WTC11 (cell line): Measurements from ENCODE around the gene URB1. TPM values are rescaled to one million over a fixed set of nuclear protein-coding genes. Genes with fewer than 3 reads are reported as not detected.

Experiments
- ATAC-seq: fragments of 200-7000 bp; cut with Tn5 transposase; 2 replicates; pipeline ENCODE4 v1.10.0; 2021; ENCODE audit warnings: mild to moderate bottlenecking, moderate library complexity
- CTCF ChIA-PET: fragments of 300-600 bp; sonication (Branson Sonifier 250); formaldehyde crosslinking; loops from one replicate; lab custom pipeline; 2021; ENCODE audit warnings: antibody characterized with exemption; lab: Charles Lee
- POLR2A ChIA-PET: fragments of 350-600 bp; sonication (Branson Sonifier 250); formaldehyde crosslinking; loops from one replicate; lab custom pipeline; 2021; ENCODE audit warnings: antibody characterized with exemption; lab: Charles Lee
- DNase-seq: peaks from one replicate; pipeline ENCODE4 v3.0.0; 2021; ENCODE audit warnings: low spot score
- H3K27ac Mint-ChIP-seq: 2 replicates; pipeline ENCODE4 v1.8.0; 2021; ENCODE audit warnings: mixed read lengths
- H3K27me3 Mint-ChIP-seq: 2 replicates; pipeline ENCODE4 v1.8.0; 2021; ENCODE audit warnings: low read depth, mild to moderate bottlenecking, moderate library complexity, mixed read lengths
- H3K36me3 Mint-ChIP-seq: 2 replicates; pipeline ENCODE4 v1.8.0; 2021; ENCODE audit warnings: mixed read lengths
- H3K4me1 Mint-ChIP-seq: 2 replicates; pipeline ENCODE4 v1.8.0; 2022; ENCODE audit warnings: mixed read lengths
- H3K4me3 Mint-ChIP-seq: 2 replicates; pipeline ENCODE4 v1.8.0; 2021; ENCODE audit warnings: mild to moderate bottlenecking, moderate library complexity, mixed read lengths
- H3K9me3 Mint-ChIP-seq: 2 replicates; pipeline ENCODE4 v1.8.0; 2021; ENCODE audit warnings: mixed read lengths
- ATF1 ChIP-seq: sonication (generic); formaldehyde crosslinking; IDR thresholded peaks from 2 replicates; pipeline ENCODE4 v1.8.1; 2023; ENCODE audit warnings: mild to moderate bottlenecking, moderate library complexity, missing genetic modification reagents
- GABPB1 ChIP-seq: sonication (generic); formaldehyde crosslinking; IDR thresholded peaks from 2 replicates; pipeline ENCODE4 v1.8.1; 2023; ENCODE audit warnings: mild to moderate bottlenecking, missing genetic modification reagents
- MYBL2 ChIP-seq: sonication (generic); formaldehyde crosslinking; IDR thresholded peaks from 2 replicates; pipeline ENCODE4 v1.8.1; 2023; ENCODE audit warnings: mild to moderate bottlenecking, moderate library complexity, missing genetic modification reagents
- NFYB ChIP-seq: sonication (generic); formaldehyde crosslinking; conservative IDR thresholded peaks from 2 replicates; pipeline ENCODE4 v1.8.0; 2022; ENCODE audit warnings: low read depth, missing genetic modification reagents
- NR3C1 ChIP-seq: sonication (generic); formaldehyde crosslinking; conservative IDR thresholded peaks from 2 replicates; pipeline ENCODE4 v1.8.1; 2023; ENCODE audit warnings: low read depth, mild to moderate bottlenecking, missing genetic modification reagents
- OVOL2 ChIP-seq: fragments of 250-450 bp; sonication (Bioruptor Pico); IDR thresholded peaks from 2 replicates; pipeline ENCODE4 v1.9.0; 2021; ENCODE audit warnings: mild to moderate bottlenecking, borderline replicate concordance
- PRRX2 ChIP-seq: fragments of 250-450 bp; sonication (Bioruptor Pico); IDR thresholded peaks from 2 replicates; pipeline ENCODE4 v1.8.0; 2021; ENCODE audit warnings: mild to moderate bottlenecking
- SP1 ChIP-seq: sonication (generic); formaldehyde crosslinking; conservative IDR thresholded peaks from 2 replicates; pipeline ENCODE4 v1.8.1; 2022; ENCODE audit warnings: missing genetic modification reagents
- TCF7 ChIP-seq: sonication (generic); formaldehyde crosslinking; IDR thresholded peaks from 2 replicates; pipeline ENCODE4 v1.8.0; 2022; ENCODE audit warnings: mild to moderate bottlenecking, low read depth, missing genetic modification reagents, moderate library complexity
- TEAD1 ChIP-seq: sonication (generic); formaldehyde crosslinking; IDR thresholded peaks from 2 replicates; pipeline ENCODE4 v1.8.0; 2022; ENCODE audit warnings: mild to moderate bottlenecking, missing genetic modification reagents
- ZNF121 ChIP-seq: sonication (generic); formaldehyde crosslinking; IDR thresholded peaks from 2 replicates; pipeline ENCODE4 v1.8.0; 2023; ENCODE audit warnings: missing genetic modification reagents
- ZNF396 ChIP-seq: fragments of 250-450 bp; sonication (Bioruptor Pico); IDR thresholded peaks from 2 replicates; pipeline ENCODE4 v1.8.0; 2021; ENCODE audit warnings: mild to moderate bottlenecking, moderate library complexity, borderline replicate concordance
- ZNF416 ChIP-seq: fragments of 250-450 bp; sonication (Bioruptor Pico); IDR thresholded peaks from 2 replicates; pipeline ENCODE4 v1.9.0; 2021; ENCODE audit warnings: mild to moderate bottlenecking, inconsistent platforms
- ZNF423 ChIP-seq: fragments of 250-450 bp; sonication (Bioruptor Pico); IDR thresholded peaks from 2 replicates; pipeline ENCODE4 v2.1.2; 2022; ENCODE audit warnings: mild to moderate bottlenecking, moderate library complexity
- total RNA-seq: library from RNA; stranded (reverse); gene quantifications from 3 replicates; pipeline ENCODE4 v1.2.3, GENCODE V29; 2021
- TF ChIP-seq, protein P1 (sequence below): fragments of 200-600 bp; IDR thresholded peaks from 2 replicates; pipeline ENCODE4 v1.8.0; 2022; ENCODE audit warnings: antibody characterized with exemption
- TF ChIP-seq, protein P2 (sequence below): sonication (generic); formaldehyde crosslinking; IDR thresholded peaks from 2 replicates; pipeline ENCODE4 v1.8.1; 2023; ENCODE audit warnings: mild to moderate bottlenecking, missing genetic modification reagents, borderline replicate concordance
- TF ChIP-seq, protein P3 (sequence below): sonication (generic); formaldehyde crosslinking; IDR thresholded peaks from 2 replicates; pipeline ENCODE4 v1.8.1; 2023; ENCODE audit warnings: mild to moderate bottlenecking, moderate library complexity, missing genetic modification reagents
- TF ChIP-seq, protein P4 (sequence below): sonication (generic); formaldehyde crosslinking; IDR thresholded peaks from 2 replicates; pipeline ENCODE4 v1.8.0; 2022; ENCODE audit warnings: mild to moderate bottlenecking, missing genetic modification reagents
- TF ChIP-seq, protein P5 (sequence below): sonication (generic); formaldehyde crosslinking; conservative IDR thresholded peaks from 2 replicates; pipeline ENCODE4 v1.8.1; 2022; ENCODE audit warnings: mild to moderate bottlenecking, missing genetic modification reagents

The URB1 gene
- total RNA-seq, 1 experiment from 2014 or later: 38.7 TPM

DNA sequence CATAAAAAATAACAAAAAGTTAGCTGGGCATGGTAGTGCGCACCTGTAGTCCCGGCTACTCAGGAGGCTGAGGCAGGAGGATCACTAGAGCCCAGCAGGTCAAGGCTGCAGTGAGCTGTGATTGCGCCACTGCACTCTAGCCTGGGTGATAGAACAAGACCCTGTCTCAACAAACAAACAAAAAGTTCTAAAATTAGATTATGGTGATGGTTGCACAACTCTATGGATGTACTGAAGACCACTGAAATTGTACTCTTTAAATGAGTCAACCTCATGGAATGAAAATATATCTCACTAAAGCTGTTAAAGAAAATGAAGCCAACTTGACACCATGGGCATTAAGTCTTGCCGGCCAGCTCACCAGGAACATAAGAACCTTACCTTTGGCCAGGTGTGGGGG is 85.1 kb downstream of the URB1 start:
- POLR2A ChIA-PET: no interaction called here

DNA sequence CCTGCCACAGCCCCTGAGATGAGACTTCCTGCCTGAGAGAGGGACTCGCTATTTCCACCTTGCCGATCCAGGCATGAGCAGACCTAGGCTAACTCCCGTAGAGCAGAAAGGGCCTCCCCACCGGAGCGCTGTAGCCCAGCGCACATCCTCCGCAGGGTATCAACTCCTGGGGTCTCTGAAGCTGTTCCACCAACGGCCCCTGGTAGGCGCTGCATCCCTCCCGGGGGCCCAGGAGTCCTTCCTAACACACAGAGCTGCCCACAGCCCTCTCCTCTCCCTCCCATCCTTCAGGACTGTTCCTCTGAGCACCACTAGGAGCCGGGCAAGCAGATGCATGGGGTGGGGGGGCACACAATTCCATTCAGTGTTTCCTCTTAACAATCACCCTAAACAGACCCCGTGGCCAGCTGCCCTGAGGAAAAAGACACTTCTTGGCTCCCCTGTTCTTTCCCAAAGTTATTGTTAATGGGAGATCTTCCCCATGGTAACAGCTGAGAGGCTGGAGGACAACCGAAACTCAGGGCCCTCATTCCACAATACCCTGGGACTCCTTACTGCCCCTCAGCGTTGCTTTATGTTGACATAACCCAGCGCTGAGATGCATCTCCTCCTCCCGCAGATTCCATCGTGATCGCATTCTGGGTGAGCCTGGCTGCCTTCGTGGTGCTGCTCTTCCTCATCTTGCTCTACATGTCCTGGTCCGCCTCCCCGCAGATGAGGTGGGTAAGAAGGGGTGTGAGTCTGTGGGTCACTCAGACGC is 86.6 kb downstream of the URB1 start:
- POLR2A ChIA-PET: no interaction called here
- H3K27ac Mint-ChIP-seq: peak overlapping the region; percentile 54
- peak; percentile 98 for ATAC-seq
- peak overlapping the region; percentile 8; the same call in 1 of the 2 replicates for H3K4me3 Mint-ChIP-seq
- H3K4me1 Mint-ChIP-seq: peaks cover 16% of the 10 kb centered on the region
- peak; percentile 91 for DNase-seq
- peaks cover 17% of the 10 kb centered on the region for H3K36me3 Mint-ChIP-seq
- no peaks in the 10 kb centered on the region for H3K27me3 Mint-ChIP-seq
- TF ChIP-seq ZNF121 (no peak), GABPB1 (CRISPR knock-in tag) (no peak), NFYB (CRISPR knock-in tag) (no peak), ZNF423 (CRISPR knock-in tag) (peak; percentile 80), TEAD1 (CRISPR knock-in tag) (no peak), ZNF396 (CRISPR knock-in tag) (no peak)
- TF ChIP-seq, protein P1, sequence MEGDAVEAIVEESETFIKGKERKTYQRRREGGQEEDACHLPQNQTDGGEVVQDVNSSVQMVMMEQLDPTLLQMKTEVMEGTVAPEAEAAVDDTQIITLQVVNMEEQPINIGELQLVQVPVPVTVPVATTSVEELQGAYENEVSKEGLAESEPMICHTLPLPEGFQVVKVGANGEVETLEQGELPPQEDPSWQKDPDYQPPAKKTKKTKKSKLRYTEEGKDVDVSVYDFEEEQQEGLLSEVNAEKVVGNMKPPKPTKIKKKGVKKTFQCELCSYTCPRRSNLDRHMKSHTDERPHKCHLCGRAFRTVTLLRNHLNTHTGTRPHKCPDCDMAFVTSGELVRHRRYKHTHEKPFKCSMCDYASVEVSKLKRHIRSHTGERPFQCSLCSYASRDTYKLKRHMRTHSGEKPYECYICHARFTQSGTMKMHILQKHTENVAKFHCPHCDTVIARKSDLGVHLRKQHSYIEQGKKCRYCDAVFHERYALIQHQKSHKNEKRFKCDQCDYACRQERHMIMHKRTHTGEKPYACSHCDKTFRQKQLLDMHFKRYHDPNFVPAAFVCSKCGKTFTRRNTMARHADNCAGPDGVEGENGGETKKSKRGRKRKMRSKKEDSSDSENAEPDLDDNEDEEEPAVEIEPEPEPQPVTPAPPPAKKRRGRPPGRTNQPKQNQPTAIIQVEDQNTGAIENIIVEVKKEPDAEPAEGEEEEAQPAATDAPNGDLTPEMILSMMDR: peak; percentile 74
- TF ChIP-seq, protein P2, sequence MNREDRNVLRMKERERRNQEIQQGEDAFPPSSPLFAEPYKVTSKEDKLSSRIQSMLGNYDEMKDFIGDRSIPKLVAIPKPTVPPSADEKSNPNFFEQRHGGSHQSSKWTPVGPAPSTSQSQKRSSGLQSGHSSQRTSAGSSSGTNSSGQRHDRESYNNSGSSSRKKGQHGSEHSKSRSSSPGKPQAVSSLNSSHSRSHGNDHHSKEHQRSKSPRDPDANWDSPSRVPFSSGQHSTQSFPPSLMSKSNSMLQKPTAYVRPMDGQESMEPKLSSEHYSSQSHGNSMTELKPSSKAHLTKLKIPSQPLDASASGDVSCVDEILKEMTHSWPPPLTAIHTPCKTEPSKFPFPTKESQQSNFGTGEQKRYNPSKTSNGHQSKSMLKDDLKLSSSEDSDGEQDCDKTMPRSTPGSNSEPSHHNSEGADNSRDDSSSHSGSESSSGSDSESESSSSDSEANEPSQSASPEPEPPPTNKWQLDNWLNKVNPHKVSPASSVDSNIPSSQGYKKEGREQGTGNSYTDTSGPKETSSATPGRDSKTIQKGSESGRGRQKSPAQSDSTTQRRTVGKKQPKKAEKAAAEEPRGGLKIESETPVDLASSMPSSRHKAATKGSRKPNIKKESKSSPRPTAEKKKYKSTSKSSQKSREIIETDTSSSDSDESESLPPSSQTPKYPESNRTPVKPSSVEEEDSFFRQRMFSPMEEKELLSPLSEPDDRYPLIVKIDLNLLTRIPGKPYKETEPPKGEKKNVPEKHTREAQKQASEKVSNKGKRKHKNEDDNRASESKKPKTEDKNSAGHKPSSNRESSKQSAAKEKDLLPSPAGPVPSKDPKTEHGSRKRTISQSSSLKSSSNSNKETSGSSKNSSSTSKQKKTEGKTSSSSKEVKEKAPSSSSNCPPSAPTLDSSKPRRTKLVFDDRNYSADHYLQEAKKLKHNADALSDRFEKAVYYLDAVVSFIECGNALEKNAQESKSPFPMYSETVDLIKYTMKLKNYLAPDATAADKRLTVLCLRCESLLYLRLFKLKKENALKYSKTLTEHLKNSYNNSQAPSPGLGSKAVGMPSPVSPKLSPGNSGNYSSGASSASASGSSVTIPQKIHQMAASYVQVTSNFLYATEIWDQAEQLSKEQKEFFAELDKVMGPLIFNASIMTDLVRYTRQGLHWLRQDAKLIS (CRISPR knock-in tag): no peak
- TF ChIP-seq, protein P3, sequence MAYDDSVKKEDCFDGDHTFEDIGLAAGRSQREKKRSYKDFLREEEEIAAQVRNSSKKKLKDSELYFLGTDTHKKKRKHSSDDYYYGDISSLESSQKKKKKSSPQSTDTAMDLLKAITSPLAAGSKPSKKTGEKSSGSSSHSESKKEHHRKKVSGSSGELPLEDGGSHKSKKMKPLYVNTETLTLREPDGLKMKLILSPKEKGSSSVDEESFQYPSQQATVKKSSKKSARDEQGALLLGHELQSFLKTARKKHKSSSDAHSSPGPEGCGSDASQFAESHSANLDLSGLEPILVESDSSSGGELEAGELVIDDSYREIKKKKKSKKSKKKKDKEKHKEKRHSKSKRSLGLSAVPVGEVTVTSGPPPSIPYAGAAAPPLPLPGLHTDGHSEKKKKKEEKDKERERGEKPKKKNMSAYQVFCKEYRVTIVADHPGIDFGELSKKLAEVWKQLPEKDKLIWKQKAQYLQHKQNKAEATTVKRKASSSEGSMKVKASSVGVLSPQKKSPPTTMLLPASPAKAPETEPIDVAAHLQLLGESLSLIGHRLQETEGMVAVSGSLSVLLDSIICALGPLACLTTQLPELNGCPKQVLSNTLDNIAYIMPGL (CRISPR knock-in tag): peak; percentile 32; the same call in 1 of the 2 replicates
- CTCF ChIA-PET: interaction anchor here (0.5 to 2.4 kb wide), 37 partner anchors 8 to 461 kb away, joined by 3 to 16 read pairs (median 4); partner anchors contain the start of genes CFAP298, MIS18A and URB1
- H3K9me3 Mint-ChIP-seq: 0 out of 2 replicates have a peak, but pooled peaks cover 2% of the 10 kb centered on the region

More for the DNA sequence above, 85.1 kb downstream of the URB1 start:
- H3K27me3 Mint-ChIP-seq: no peaks in the 10 kb centered on the region
- H3K27ac Mint-ChIP-seq: no peak overlapping the region
- TF ChIP-seq, protein P1: no peak
- TF ChIP-seq TCF7 (no peak), MYBL2 (CRISPR knock-in tag) (no peak), OVOL2 (CRISPR knock-in tag) (no peak), ATF1 (CRISPR knock-in tag) (no peak), PRRX2 (CRISPR knock-in tag) (no peak), ZNF416 (no peak), SP1 (CRISPR knock-in tag) (no peak), NR3C1 (CRISPR knock-in tag) (no peak)
- TF ChIP-seq, protein P4, sequence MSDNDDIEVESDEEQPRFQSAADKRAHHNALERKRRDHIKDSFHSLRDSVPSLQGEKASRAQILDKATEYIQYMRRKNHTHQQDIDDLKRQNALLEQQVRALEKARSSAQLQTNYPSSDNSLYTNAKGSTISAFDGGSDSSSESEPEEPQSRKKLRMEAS: no peak
- TF ChIP-seq, protein P5, sequence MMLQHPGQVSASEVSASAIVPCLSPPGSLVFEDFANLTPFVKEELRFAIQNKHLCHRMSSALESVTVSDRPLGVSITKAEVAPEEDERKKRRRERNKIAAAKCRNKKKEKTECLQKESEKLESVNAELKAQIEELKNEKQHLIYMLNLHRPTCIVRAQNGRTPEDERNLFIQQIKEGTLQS (CRISPR knock-in tag): no peak
- TF ChIP-seq, protein P2 (CRISPR knock-in tag): no peak
- H3K4me1 Mint-ChIP-seq: peaks cover 16% of the 10 kb centered on the region
- CTCF ChIA-PET: interaction anchor here (0.9 to 2.4 kb wide), 2 partner anchors 28 to 174 kb away, joined by 3 to 16 read pairs; partner anchors contain the start of gene MIS18A
- no peak overlapping the region for H3K4me3 Mint-ChIP-seq
- DNase-seq: no peak
- no peak for ATAC-seq
- H3K9me3 Mint-ChIP-seq: no peaks in the 10 kb centered on the region
- H3K36me3 Mint-ChIP-seq: peaks cover 11% of the 10 kb centered on the region; the same call in 1 of the 2 replicates
